ENCODE data around the gene INKA2. TPM values are rescaled to one million over a fixed set of nuclear protein-coding genes. Genes with fewer than 3 reads are reported as not detected.
A peak's percentile ranks its signal among the peaks of the same experiment; 100 is the strongest.

Gene INKA2
- total RNA-seq, 1 donor from 2014 or later = 28.4 TPM

- intact Hi-C loops (cut with DNase I) = no loop called here
- DNase-seq (peak; percentile 88), ATAC-seq (ENCODE audit: poor library complexity) (peak; percentile 28)
These were observed 2.5 kb downstream of the INKA2 start for GRCh38 chr1:111736548-111737215.

DNA sequence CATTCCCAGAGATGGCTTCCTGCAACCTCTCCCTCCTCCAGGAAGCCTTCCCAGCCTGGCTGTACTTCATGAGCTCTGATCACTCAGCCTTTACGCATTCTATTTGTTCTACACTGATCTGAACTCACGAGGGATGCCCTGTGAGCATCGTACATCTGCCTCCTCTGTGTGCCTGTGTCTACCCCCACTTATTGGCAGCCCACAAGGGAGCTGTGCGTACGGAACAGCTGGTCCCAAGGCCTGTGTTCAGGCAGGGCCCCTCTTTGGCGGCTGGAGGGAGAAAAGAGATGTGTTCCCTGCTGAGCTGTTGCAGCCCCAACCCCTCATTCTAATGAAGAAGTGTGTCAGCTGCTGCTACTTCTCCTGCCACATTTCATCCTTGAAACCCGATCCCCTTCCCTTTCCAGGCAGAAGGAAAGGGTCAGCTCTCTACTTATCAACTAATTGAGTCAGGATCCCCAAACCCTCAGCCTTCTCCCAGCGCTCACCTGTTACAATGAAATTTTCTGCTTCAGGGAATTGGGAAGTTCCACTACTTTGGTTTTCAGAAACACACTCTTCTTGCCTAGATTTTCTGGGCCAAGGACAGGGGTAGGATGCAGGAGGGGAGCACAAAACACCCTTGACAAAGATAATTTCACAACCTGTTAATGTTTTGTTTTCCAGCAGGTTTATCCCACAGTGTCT is 3.2 kb downstream of the INKA2 start:
- DNase-seq (no peak), ATAC-seq (ENCODE audit: poor library complexity) (no peak)
- intact Hi-C loops (cut with DNase I) = no loop called here

DNA sequence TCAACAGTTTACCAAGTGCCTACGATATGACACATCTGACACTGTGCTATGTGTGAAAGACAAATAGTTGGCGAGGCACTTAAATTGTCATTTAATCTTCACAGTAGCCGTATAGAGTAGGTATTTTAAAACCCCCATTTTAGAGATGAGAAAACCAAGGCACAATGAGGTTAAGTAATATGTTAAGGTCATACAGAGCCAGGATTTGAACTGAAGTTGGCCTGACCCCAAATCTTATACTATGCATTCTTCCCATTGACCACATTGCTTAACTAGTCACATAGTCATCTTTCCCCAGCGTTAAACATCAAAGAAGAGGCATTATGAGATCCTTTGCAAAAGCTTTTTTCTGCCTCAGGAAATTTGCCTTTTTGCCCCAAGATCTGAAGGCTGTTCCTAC is 3.9 kb downstream of the INKA2 start:
- ATAC-seq (ENCODE audit: poor library complexity) = no peak
- intact Hi-C loops (cut with DNase I) = no loop called here
- DNase-seq = no peak

- intact Hi-C loops (cut with DNase I) = no loop called here
- DNase-seq (no peak), ATAC-seq (ENCODE audit: poor library complexity) (no peak)
These were observed 4.3 kb downstream of the INKA2 start for GRCh38 chr1:111734856-111735255.

- DNase-seq = no peak
- no peak for ATAC-seq (ENCODE audit: poor library complexity)
- intact Hi-C loops (cut with DNase I) = no loop called here
These were observed 4.8 kb downstream of the INKA2 start for GRCh38 chr1:111734426-111734825.

DNA sequence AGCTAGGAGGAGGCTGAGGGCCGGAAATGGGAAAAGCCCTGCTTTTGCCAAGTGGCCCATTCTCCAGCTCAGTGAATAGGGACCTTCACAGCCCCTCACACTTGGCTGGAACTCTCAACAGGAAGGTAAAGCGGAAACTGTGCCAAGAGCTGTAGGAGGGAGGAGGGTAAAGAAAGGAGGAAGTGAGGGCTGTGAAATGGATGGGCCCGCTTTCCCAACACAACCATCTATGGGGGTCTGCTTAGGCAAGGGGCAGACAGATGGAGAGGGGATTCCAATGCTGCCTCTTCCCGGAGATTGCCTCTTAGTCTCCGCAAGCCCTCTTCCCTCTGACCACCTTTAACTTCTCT is 5.2 kb downstream of the INKA2 start:
- DNase-seq (no peak), ATAC-seq (ENCODE audit: poor library complexity) (no peak)
- intact Hi-C loops (cut with DNase I) = no loop called here

GRCh38 chr1:111733183-111733991 is 5.8 kb downstream of the INKA2 start:
- intact Hi-C loops (cut with DNase I) = no loop called here
- ATAC-seq (ENCODE audit: poor library complexity) (peak; percentile 31), DNase-seq (peak; percentile 79)

DNA sequence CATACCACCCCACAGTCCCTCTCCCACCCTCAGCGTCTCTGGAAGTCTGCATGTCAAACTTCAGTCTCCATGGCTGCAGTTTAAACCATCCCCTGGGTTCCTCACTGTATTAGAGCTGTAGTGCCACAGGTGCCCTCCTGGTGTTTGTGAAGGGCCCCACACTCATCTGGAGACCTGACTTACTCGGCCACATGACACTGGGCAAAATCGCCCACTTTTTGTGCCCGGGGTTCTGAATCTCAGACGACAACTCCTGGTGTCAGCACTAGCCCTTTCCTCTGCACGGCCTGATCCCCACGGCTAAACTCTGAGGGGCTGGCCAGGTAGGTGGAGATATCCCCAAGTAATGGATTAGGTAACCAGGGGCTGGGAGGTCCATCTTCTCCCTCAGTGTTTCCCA is 6.5 kb downstream of the INKA2 start:
- DNase-seq = no peak
- intact Hi-C loops (cut with DNase I) = no loop called here
- no peak for ATAC-seq (ENCODE audit: poor library complexity)

GRCh38 chr1:111731956-111732355 is 7.2 kb downstream of the INKA2 start:
- ATAC-seq (ENCODE audit: poor library complexity) = no peak
- DNase-seq = no peak
- intact Hi-C loops (cut with DNase I) = no loop called here

DNA sequence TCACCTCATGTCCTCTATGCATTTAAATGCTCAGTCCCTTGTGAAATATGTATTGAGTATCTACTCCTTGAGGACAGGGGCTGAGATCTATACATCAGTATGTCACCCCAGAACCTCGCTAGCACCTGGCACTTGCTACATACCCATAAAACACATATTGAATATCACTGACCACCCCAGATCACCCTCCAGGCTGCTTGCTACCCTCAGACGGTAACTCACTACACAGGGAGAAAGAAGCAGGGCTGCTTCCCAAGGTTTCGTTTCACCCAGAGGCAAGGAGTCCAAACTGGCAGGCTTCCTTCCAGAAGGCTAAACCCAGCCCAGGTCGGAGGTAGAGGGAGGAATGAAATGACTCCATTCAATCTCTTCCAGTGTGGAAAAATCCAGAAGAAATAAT is 8.5 kb downstream of the INKA2 start:
- no peak for ATAC-seq (ENCODE audit: poor library complexity)

DNA sequence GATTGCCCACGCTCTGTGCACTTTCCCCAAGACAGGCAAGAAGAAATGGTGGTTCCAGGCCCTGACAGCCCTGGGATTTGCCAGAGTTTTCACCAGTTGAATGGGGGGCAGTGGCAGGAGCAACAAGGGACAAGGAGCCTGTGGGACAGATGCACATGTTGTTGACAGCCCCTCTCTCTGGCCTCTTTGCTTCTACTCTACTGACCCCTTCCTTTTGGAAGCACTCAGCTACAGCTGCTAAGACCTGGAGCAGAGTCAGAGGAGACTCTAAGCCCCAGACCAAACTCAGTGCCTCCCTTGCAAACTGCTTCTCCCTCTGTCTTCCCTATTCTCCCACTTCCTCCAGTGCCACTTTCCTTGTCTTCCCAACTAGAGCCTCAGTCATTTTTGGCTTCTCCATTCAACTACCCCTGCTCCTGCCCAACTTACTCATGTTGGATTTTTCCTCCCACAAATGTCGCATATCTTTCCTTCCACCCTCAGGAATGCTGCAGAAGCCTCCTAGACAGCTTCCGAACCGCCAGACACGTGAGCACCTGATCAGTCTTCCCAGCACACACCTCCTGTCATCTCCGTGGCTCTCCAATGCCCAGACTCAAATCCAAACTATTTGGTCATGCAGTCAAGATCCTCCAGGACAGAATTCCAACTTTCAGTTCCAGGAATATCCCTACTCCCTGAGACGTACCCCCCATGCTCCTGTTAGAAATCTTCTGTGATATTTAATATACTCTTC is 9.1 kb downstream of the INKA2 start:
- intact Hi-C loops (cut with DNase I) = no loop called here
- DNase-seq (no peak), ATAC-seq (ENCODE audit: poor library complexity) (no peak)

More for the DNA sequence above, 8.5 kb downstream of the INKA2 start:
- intact Hi-C loops (cut with DNase I) = no loop called here
- no peak for DNase-seq

DNA sequence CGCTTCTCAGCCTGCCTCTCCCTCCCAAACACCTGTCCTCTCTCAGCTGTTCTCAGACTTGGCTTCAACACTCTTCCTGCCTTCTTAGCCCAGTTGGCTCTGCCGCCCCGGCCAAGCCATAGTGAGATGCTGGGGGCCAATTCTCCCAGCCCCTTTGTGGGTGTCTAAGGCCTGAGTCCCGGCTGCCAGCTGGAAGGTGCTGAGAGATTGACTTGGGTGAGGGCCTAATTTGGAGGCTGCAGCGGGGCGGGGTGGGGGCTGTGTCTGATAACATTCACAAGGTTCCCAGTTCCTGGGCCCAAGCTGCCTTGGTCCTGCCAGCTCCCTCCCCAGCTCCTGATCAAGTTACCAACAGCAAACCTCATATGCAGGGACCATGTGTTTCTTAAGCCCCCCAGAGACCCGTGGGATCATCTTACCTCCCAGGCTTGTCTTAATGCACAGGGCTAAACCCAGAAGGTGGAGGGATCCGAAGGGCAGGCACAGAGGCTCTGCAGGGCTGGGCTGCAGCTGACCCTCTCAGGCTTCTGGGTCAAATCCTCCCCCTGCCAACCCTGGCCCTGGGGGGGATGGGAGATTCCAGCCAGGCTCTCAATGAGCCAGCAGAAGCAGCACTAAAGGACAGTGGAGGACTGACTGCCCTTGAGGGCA is 9.8 kb downstream of the INKA2 start:
- DNase-seq (peak; percentile 84), ATAC-seq (ENCODE audit: poor library complexity) (peak; percentile 63)
- intact Hi-C loops (cut with DNase I) = no loop called here

DNA sequence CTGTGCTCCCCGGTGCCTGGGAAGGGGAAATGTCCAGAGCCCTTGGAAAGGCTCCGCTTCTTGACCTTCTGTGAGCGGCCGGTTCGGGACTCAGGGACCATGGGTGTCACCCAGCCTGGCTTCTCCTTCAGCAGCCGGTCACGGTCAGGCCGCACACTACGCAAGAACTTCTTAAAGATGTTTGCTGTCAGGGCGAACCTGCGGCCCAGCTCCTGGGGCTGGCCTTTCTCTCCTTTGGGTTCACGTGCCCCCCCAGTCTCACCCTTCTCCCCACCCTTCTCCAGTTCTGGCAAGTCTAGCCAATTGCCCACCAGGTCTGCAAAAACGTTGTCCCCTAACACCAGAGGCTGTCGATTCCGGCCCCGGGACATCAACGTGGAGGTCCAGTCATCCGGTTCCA is 12.1 kb downstream of the INKA2 start:
- no peak for ATAC-seq (ENCODE audit: poor library complexity)
- intact Hi-C loops (cut with DNase I) = no loop called here
- no peak for DNase-seq

GRCh38 chr1:111725192-111725591 is 14.0 kb downstream of the INKA2 start:
- peak; percentile 83 for DNase-seq
- intact Hi-C loops (cut with DNase I) = no loop called here
- ATAC-seq (ENCODE audit: poor library complexity) = peak; percentile 62

- intact Hi-C loops (cut with DNase I) = no loop called here
- no peak for ATAC-seq (ENCODE audit: poor library complexity)
These were observed 15.3 kb downstream of the INKA2 start for GRCh38 chr1:111723871-111724270.

GRCh38 chr1:111723091-111723806 is 15.9 kb downstream of the INKA2 start:
- ATAC-seq (ENCODE audit: poor library complexity) = no peak

More at GRCh38 chr1:111723871-111724270, 15.3 kb downstream of the INKA2 start:
- DNase-seq = no peak

DNA sequence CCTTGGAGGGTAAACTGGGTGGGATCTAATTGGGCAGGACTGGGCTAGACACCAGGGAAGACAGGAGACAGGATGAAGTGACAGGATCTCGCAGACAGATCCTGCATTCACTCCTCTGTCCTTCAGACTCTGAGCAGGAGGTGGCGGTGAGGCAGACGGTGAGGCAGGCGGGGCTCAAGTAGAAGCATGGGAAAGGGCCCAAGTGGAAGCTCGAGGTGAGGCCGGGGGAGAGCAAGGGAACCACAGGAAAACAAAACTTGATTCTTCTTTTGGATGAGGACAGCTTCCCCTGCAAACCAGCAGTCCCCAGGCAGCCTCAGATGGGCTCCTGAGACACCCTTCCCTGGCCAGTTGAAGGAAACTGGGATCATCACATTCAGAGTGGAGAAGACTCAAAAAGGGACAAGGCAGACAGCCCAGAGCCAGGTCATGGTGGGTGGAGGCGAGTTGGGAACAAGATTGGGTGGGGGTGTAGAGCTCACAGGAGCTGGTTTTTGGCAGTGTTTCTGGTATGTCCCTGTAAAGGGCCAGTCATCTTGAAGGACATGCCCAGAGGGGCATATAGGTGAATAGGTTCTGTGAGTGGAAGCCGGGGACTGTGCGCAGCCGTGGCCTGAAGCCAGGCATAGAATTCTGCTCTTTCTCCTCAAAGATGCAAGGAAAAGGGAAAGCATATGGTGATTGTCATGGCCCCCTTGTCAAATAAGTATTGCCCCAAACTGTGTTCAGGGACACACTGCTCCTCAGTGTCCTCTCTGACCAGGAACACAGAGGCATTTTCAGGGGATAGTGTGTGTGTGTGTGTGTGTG is 18.0 kb downstream of the INKA2 start:
- DNase-seq (no peak), ATAC-seq (ENCODE audit: poor library complexity) (peak; percentile 28)
- intact Hi-C loops (cut with DNase I) = no loop called here

More at GRCh38 chr1:111723091-111723806, 15.9 kb downstream of the INKA2 start:
- intact Hi-C loops (cut with DNase I) = no loop called here
- DNase-seq = no peak

Measured in Right ventricle myocardium superior (tissue), 1 donor.